ENCODE measurements around the gene HMG20A. TPM values are rescaled to one million over a fixed set of nuclear protein-coding genes. Genes with fewer than 3 reads are reported as not detected.

The HMG20A gene
- total RNA-seq, 1 experiment from 2014 or later = 54.0 TPM

GRCh38 chr15:77475898-77476297 lies 55.2 kb downstream of the HMG20A start:
- H3K27ac ChIP-seq (ENCODE audit: low read length) = no peak overlapping the region
- ATAC-seq = no peak
- intact Hi-C loops (cut with micrococcal nuclease; ENCODE audit: unreplicated experiment) = no loop called here
- POLR2A ChIA-PET = no interaction called here
- no peak for TF ChIP-seq POLR2AphosphoS5 (IDR thresholded peaks at IDR 0.05; ENCODE audit: low read depth, low read length)
- no peak for TF ChIP-seq REST (IDR thresholded peaks at IDR 0.05; ENCODE audit: insufficient read depth in 1 of 2, low read depth in 2 of 2, low read length in 1 of 2)
- TF ChIP-seq SIN3A (IDR thresholded peaks at IDR 0.05; ENCODE audit: borderline replicate concordance, insufficient read depth, low read depth, low read length) = no peak
- no peak for TF ChIP-seq TCF7L2 (IDR thresholded peaks at IDR 0.05; ENCODE audit: low read depth, low read length)
- TF ChIP-seq CTCF (IDR thresholded peaks at IDR 0.05) = no peak
- H3K9me3 ChIP-seq (ENCODE audit: control insufficient read depth, insufficient read depth, low read depth, low read length) = no peaks in the 10 kb centered on the region
- CTCF ChIA-PET = no interaction called here
- no peak for DNase-seq (ENCODE audit: low read depth, low spot score)
- peaks cover 30% of the 10 kb centered on the region for H3K36me3 ChIP-seq (ENCODE audit: control insufficient read depth, insufficient read depth, low read length)
- no TSS peak for BruUV-seq (replicated peaks)
- no peak overlapping the region for H3K4me3 ChIP-seq (ENCODE audit: low read depth in 2 of 2, low read length in 2 of 2)
- H3K27me3 ChIP-seq (ENCODE audit: control insufficient read depth, insufficient read depth, low read length) = no peaks in the 10 kb centered on the region
- in situ Hi-C loops (cut with HindIII; ENCODE audit: low pct_unique_long_range_greater_than_20kb, low sequenced_read_pairs) = no loop called here
- H3K4me1 ChIP-seq (ENCODE audit: control insufficient read depth, insufficient read depth, low read length) = no peaks in the 10 kb centered on the region

- CTCF ChIA-PET = no interaction called here
- intact Hi-C loops (cut with micrococcal nuclease; ENCODE audit: unreplicated experiment) (no loop called here), in situ Hi-C loops (cut with HindIII; ENCODE audit: low pct_unique_long_range_greater_than_20kb, low sequenced_read_pairs) (no loop called here)
- Histone ChIP-seq H3K27me3 (ENCODE audit: control insufficient read depth, insufficient read depth, low read length) (no peaks in the 10 kb centered on the region), H3K4me3 (ENCODE audit: low read depth in 2 of 2, low read length in 2 of 2) (no peak overlapping the region), H3K27ac (ENCODE audit: low read length) (no peak overlapping the region), H3K36me3 (ENCODE audit: control insufficient read depth, insufficient read depth, low read length) (peaks cover 25% of the 10 kb centered on the region), H3K9me3 (ENCODE audit: control insufficient read depth, insufficient read depth, low read depth, low read length) (no peaks in the 10 kb centered on the region), H3K4me1 (ENCODE audit: control insufficient read depth, insufficient read depth, low read length) (peaks cover 8% of the 10 kb centered on the region)
- BruUV-seq (replicated peaks) = no TSS peak
- DNase-seq (ENCODE audit: low read depth, low spot score) (no peak), ATAC-seq (no peak)
- TF ChIP-seq TCF7L2 (IDR thresholded peaks at IDR 0.05; ENCODE audit: low read depth, low read length) (no peak), REST (IDR thresholded peaks at IDR 0.05; ENCODE audit: insufficient read depth in 1 of 2, low read depth in 2 of 2, low read length in 1 of 2) (no peak), CTCF (IDR thresholded peaks at IDR 0.05) (no peak), SIN3A (IDR thresholded peaks at IDR 0.05; ENCODE audit: borderline replicate concordance, insufficient read depth, low read depth, low read length) (no peak), POLR2AphosphoS5 (IDR thresholded peaks at IDR 0.05; ENCODE audit: low read depth, low read length) (no peak)
- POLR2A ChIA-PET = no interaction called here
Observed at GRCh38 chr15:77476995-77477394, 56.3 kb downstream of the HMG20A start.

All from Panc1 (cell line).